Fibroblast of lung (primary cell): ENCODE results near the gene GBP5.

Experiments used
- EZH2 ChIP-seq: IDR thresholded peaks from 2 replicates; pipeline ENCODE4 v1.5.1; 2012; ENCODE audit warnings: low read length, control low read depth, mild to moderate bottlenecking; ENCODE audit errors: missing control alignments
- TF ChIP-seq, protein P1 (sequence below), 2 donors: IDR thresholded peaks in 1 of 2; conservative IDR thresholded peaks in 1 of 2; 1 replicate in 1 of 2; 2 replicates in 1 of 2; pipeline ENCODE4 v1.5.1; 2011 to 2012; ENCODE audit warnings: low read length in 2 of 2, control low read depth in 1 of 2, inconsistent platforms in 1 of 2, low read depth in 1 of 2, mild to moderate bottlenecking in 1 of 2

- TF ChIP-seq, protein P1, sequence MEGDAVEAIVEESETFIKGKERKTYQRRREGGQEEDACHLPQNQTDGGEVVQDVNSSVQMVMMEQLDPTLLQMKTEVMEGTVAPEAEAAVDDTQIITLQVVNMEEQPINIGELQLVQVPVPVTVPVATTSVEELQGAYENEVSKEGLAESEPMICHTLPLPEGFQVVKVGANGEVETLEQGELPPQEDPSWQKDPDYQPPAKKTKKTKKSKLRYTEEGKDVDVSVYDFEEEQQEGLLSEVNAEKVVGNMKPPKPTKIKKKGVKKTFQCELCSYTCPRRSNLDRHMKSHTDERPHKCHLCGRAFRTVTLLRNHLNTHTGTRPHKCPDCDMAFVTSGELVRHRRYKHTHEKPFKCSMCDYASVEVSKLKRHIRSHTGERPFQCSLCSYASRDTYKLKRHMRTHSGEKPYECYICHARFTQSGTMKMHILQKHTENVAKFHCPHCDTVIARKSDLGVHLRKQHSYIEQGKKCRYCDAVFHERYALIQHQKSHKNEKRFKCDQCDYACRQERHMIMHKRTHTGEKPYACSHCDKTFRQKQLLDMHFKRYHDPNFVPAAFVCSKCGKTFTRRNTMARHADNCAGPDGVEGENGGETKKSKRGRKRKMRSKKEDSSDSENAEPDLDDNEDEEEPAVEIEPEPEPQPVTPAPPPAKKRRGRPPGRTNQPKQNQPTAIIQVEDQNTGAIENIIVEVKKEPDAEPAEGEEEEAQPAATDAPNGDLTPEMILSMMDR (conservative IDR thresholded peaks at IDR 0.05 in 1 of 2, IDR thresholded peaks at IDR 0.05 in 1 of 2; ENCODE audit: low read depth in 1 of 2, low read length in 2 of 2) = no peak
- no peak for TF ChIP-seq EZH2
Measured at GRCh38 chr1:89302697-89303332, 30.2 kb upstream of the GBP5 start.
